ENCODE data around the gene C1orf115.
"Not testable (repeated sequence)": the region's sequence is repeated elsewhere in the genome, so short reads cannot be mapped to it uniquely, and the experiment has no call there.

Gene C1orf115

GRCh38 chr1:220692436-220693228 is 2.5 kb downstream of the C1orf115 start:
- DNase-seq (ENCODE audit: insufficient read length, low spot score): no peak
- FAIRE-seq: no peak

DNA sequence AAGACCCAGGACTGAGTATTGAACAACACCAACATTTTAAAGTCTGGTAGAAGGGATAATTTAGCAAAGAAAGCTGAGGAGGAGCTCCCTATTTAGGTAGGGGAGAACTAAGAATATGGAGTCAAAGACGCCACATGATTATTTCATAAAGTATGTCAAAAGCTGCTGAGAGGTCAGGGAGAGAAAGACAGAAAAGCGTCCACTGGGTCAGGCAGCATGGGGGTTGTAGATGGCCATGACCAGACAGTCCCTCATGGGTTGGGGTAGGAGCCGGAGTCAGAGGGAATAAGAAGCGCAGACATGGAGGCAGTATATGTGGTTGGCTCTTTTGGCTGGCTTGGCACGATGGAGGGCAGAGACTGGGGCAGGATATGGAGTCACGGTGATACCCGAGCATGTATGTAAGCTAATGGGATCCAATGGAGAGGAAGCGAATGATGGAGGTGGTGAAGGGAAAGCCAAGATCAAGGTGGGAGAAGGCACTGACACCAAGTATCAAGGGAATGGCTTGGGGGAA is 4.8 kb downstream of the C1orf115 start:
- FAIRE-seq (no peak), DNase-seq (ENCODE audit: insufficient read length, low spot score) (no peak)

- no peak for FAIRE-seq
- no peak for DNase-seq (ENCODE audit: insufficient read length, low spot score)
These were observed 5.3 kb downstream of the C1orf115 start for GRCh38 chr1:220695426-220695825.

- no peak for FAIRE-seq
- no peak for DNase-seq (ENCODE audit: insufficient read length, low spot score)
These were observed 6.2 kb downstream of the C1orf115 start for GRCh38 chr1:220696226-220696862.

GRCh38 chr1:220696863-220697231 is 6.7 kb downstream of the C1orf115 start:
- DNase-seq (ENCODE audit: insufficient read length, low spot score) (no peak), FAIRE-seq (no peak)

DNA sequence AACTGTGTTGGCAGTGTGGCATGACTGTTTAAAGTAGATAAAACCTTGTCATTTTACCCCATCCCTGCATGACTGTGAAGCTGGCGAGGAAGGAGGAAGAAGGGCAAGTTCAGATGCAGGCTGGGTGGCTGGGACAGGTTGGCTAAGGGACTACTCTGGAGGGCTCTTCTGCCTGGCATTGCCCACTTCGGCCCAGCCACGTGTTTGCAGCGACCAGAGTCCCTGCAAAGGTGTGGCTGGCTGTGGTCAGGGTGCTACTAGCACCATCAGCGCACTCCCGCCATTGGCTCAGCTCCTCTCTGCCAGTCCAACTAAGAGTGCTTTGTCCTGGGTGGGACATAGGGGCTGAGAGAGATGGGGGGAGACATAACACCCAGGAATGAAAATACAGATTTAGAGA is 7.2 kb downstream of the C1orf115 start:
- FAIRE-seq (no peak), DNase-seq (ENCODE audit: insufficient read length, low spot score) (no peak)

GRCh38 chr1:220698607-220699016 is 8.4 kb downstream of the C1orf115 start:
- FAIRE-seq (no peak), DNase-seq (ENCODE audit: insufficient read length, low spot score) (no peak)

GRCh38 chr1:220699044-220699443 is 8.9 kb downstream of the C1orf115 start:
- FAIRE-seq: no peak
- no peak for DNase-seq (ENCODE audit: insufficient read length, low spot score)

GRCh38 chr1:220700556-220701179 is 10.5 kb downstream of the C1orf115 start:
- FAIRE-seq: no peak
- no peak for DNase-seq (ENCODE audit: insufficient read length, low spot score)

DNA sequence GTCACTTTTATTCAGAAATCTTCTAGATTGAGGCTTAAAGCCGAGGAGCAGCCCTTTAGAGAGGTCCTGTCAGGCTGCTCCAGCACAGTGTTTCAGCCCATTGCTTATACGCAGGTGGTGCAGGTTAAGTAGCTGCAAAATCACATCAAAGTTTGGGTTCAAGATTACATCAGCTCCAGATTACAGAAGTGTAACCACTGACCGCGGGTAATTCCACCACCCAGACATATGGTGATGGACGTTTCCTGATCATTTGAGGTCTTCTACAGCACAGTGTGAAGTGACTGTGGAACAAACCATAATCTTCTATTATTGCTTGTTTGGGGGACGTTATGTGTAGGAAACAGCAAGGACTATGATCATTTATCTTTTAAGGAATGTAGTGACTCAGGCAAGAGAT is 11.8 kb downstream of the C1orf115 start:
- FAIRE-seq: no peak
- DNase-seq (ENCODE audit: insufficient read length, low spot score): no peak

GRCh38 chr1:220702733-220703270 is 12.6 kb downstream of the C1orf115 start:
- no peak for DNase-seq (ENCODE audit: insufficient read length, low spot score)
- no peak for FAIRE-seq

DNA sequence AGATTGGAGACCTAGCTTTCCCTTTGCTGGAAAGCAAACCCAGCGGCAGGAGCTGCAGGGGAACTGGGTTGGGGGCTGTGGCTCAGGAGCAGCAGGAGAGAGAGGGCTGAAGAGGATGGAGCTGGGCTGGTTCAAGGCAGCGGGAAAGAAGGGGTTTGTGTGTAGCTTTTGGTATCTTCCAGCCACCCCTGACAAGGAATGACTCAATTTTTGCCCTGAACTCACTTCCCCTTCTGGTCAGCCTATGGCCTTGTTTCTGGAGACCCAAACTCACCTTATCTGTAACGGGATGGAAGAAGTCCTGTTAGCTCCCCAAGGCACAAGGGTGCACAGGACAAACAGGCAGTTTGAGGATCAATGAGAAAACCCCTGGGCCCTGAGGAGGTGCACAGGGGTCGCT is 13.1 kb downstream of the C1orf115 start:
- FAIRE-seq: no peak
- DNase-seq (ENCODE audit: insufficient read length, low spot score): no peak

DNA sequence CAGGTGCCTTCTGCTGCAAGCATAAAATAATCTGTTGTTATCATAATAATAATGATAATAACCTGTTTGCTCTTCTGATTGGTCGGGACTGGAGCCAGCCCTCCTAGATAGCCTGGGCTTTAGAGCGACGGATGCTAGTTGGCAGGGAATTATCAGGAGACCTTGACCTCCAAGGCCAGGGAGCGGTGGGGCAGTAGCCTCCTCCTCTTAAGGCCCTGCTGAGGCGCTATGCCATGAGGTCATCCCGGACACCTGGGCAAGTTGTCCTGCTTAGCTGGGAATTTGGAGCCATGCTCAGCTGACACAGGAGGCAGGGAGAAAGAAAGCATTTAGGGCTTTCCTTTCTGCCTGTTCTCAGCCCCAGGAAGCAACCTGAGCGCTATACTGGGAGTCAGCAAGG is 15.6 kb downstream of the C1orf115 start:
- no peak for DNase-seq (ENCODE audit: insufficient read length, low spot score)
- FAIRE-seq: no peak

DNA sequence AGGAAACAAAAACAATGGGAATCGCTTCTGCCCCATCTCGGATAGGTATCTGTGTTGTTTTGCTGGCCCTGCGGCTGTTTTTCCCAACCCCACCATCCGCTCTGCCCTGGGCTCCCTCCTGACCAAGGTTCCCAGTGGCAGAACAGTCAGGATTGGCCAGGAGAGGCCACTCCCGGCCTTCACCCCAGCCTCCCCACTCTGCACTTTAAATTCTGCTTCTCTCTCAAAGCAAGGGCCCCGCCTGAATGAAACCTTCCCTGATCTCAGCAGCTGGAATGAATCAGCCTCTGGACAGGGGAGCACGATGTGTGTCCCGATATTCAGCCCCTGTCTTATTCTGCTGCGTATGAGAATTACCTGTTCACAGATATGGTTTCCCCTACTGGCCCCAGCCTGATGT is 16.3 kb downstream of the C1orf115 start:
- no peak for FAIRE-seq
- DNase-seq (ENCODE audit: insufficient read length, low spot score): no peak

- FAIRE-seq (no peak), DNase-seq (ENCODE audit: insufficient read length, low spot score) (no peak)
These were observed 17.0 kb downstream of the C1orf115 start for GRCh38 chr1:220707160-220707559.

GRCh38 chr1:220708244-220708643 is 18.1 kb downstream of the C1orf115 start:
- no peak for DNase-seq (ENCODE audit: insufficient read length, low spot score)
- no peak for FAIRE-seq

GRCh38 chr1:220708936-220709801 is 19.0 kb downstream of the C1orf115 start:
- DNase-seq (ENCODE audit: insufficient read length, low spot score) (no peak), FAIRE-seq (no peak)

GRCh38 chr1:220710333-220710732 is 20.2 kb downstream of the C1orf115 start:
- FAIRE-seq (no peak), DNase-seq (ENCODE audit: insufficient read length, low spot score) (no peak)

DNA sequence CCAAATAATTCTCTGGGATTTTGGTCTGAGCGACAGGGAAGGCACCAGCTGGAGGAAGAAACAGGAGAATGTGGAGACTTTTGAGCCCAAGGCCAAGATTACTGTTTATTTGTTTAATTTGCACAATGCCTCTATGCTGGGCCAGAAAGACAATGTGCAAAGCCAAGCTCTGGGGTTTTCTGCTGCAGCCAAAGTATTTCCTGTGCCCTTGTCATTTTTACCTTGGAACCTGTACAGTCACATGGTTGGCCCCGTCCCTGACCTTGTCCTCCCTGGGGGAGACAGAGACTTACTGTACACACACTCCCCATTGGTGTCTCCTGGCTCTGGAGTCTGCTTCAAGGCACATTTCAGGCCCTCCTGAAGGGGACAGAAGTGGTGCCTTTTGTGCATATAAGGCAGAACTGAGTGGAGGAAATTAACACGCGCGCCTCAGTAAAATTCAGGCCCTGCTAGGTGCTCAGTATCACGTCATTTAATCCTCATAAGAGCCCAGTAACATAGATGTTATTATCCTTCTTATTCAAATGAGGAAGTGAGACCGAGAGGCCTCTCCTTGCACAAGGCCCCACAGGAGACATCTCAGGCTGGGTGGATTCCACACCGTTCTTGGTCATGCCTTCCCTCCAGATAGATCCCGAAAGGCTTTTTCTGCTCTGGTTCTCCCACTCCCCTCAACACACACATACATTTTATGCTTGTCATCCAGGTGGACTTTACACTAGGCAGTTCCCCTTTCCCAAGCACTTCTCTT is 21.1 kb downstream of the C1orf115 start:
- no peak for DNase-seq (ENCODE audit: insufficient read length, low spot score)
- no peak for FAIRE-seq

DNA sequence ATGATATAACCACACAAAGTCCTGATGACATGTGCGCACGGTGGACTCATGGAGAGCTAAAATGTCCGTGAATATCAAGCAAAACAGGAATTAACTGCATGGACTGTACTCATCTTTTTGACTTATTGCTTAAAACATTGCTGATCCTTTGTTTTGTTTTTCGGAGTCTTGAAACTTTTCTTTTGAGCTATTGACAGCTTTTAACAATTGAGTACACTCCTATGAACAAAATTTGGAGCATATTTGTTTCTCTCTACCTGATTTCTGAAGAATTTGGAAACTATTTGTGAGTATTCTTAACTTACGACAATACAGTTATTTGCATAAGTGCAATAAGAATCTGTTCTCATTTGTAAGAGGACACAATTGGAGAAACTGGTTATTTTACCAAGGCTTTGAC is 25.8 kb downstream of the C1orf115 start:
- not testable (repeated sequence) for FAIRE-seq; DNase-seq (ENCODE audit: insufficient read length, low spot score)

Measured in HTR-8/SVneo (cell line).